ENCODE results near the gene LAMA2.

Gene LAMA2

GRCh38 chr6:129359811-129360681 lies 477.1 kb downstream of the LAMA2 start:
- Histone ChIP-seq H3K9me3 (ENCODE audit: control insufficient read depth, low read length) (no peaks in the 10 kb centered on the region), H3K4me1 (ENCODE audit: control insufficient read depth, insufficient read depth, low read length) (no peaks in the 10 kb centered on the region), H3K27me3 (ENCODE audit: control insufficient read depth, insufficient read depth, low read length) (no peaks in the 10 kb centered on the region), H3K4me3 (ENCODE audit: low read length) (no peak overlapping the region), H3K36me3 (ENCODE audit: control insufficient read depth, insufficient read depth, low read length) (no peaks in the 10 kb centered on the region), H3K9ac (ENCODE audit: low read length) (no peak overlapping the region)

GRCh38 chr6:129360682-129360955 lies 477.7 kb downstream of the LAMA2 start:
- no peaks in the 10 kb centered on the region for H3K9me3 ChIP-seq (ENCODE audit: control insufficient read depth, low read length)
- no peaks in the 10 kb centered on the region for H3K4me1 ChIP-seq (ENCODE audit: control insufficient read depth, insufficient read depth, low read length)
- H3K36me3 ChIP-seq (ENCODE audit: control insufficient read depth, insufficient read depth, low read length) = no peaks in the 10 kb centered on the region
- H3K4me3 ChIP-seq (ENCODE audit: low read length) = no peak overlapping the region
- H3K27me3 ChIP-seq (ENCODE audit: control insufficient read depth, insufficient read depth, low read length) = no peaks in the 10 kb centered on the region
- no peak overlapping the region for H3K9ac ChIP-seq (ENCODE audit: low read length)

GRCh38 chr6:129364037-129364436 lies 481.1 kb downstream of the LAMA2 start:
- no peak overlapping the region for H3K4me3 ChIP-seq (ENCODE audit: low read length)
- H3K9me3 ChIP-seq (ENCODE audit: control insufficient read depth, low read length) = no peaks in the 10 kb centered on the region
- no peaks in the 10 kb centered on the region for H3K36me3 ChIP-seq (ENCODE audit: control insufficient read depth, insufficient read depth, low read length)
- no peak overlapping the region for H3K9ac ChIP-seq (ENCODE audit: low read length)
- H3K4me1 ChIP-seq (ENCODE audit: control insufficient read depth, insufficient read depth, low read length) = no peaks in the 10 kb centered on the region
- no peaks in the 10 kb centered on the region for H3K27me3 ChIP-seq (ENCODE audit: control insufficient read depth, insufficient read depth, low read length)

GRCh38 chr6:129364767-129365166 lies 481.8 kb downstream of the LAMA2 start:
- no peaks in the 10 kb centered on the region for H3K4me1 ChIP-seq (ENCODE audit: control insufficient read depth, insufficient read depth, low read length)
- no peak overlapping the region for H3K9ac ChIP-seq (ENCODE audit: low read length)
- no peak overlapping the region for H3K4me3 ChIP-seq (ENCODE audit: low read length)
- no peaks in the 10 kb centered on the region for H3K27me3 ChIP-seq (ENCODE audit: control insufficient read depth, insufficient read depth, low read length)
- no peaks in the 10 kb centered on the region for H3K36me3 ChIP-seq (ENCODE audit: control insufficient read depth, insufficient read depth, low read length)
- H3K9me3 ChIP-seq (ENCODE audit: control insufficient read depth, low read length) = no peaks in the 10 kb centered on the region

- H3K9me3 ChIP-seq (ENCODE audit: control insufficient read depth, low read length) = no peaks in the 10 kb centered on the region
- H3K4me3 ChIP-seq (ENCODE audit: low read length) = no peak overlapping the region
- no peaks in the 10 kb centered on the region for H3K4me1 ChIP-seq (ENCODE audit: control insufficient read depth, insufficient read depth, low read length)
- H3K36me3 ChIP-seq (ENCODE audit: control insufficient read depth, insufficient read depth, low read length) = no peaks in the 10 kb centered on the region
- no peak overlapping the region for H3K9ac ChIP-seq (ENCODE audit: low read length)
- H3K27me3 ChIP-seq (ENCODE audit: control insufficient read depth, insufficient read depth, low read length) = no peaks in the 10 kb centered on the region
Observed at GRCh38 chr6:129368076-129368475, 485.1 kb downstream of the LAMA2 start.

- H3K36me3 ChIP-seq (ENCODE audit: control insufficient read depth, insufficient read depth, low read length) = no peaks in the 10 kb centered on the region
- no peaks in the 10 kb centered on the region for H3K4me1 ChIP-seq (ENCODE audit: control insufficient read depth, insufficient read depth, low read length)
- H3K9me3 ChIP-seq (ENCODE audit: control insufficient read depth, low read length) = no peaks in the 10 kb centered on the region
- no peak overlapping the region for H3K4me3 ChIP-seq (ENCODE audit: low read length)
- H3K9ac ChIP-seq (ENCODE audit: low read length) = no peak overlapping the region
- H3K27me3 ChIP-seq (ENCODE audit: control insufficient read depth, insufficient read depth, low read length) = no peaks in the 10 kb centered on the region
Observed at GRCh38 chr6:129368970-129369369, 486.0 kb downstream of the LAMA2 start.

GRCh38 chr6:129369737-129370136 lies 486.8 kb downstream of the LAMA2 start:
- no peaks in the 10 kb centered on the region for H3K36me3 ChIP-seq (ENCODE audit: control insufficient read depth, insufficient read depth, low read length)
- no peaks in the 10 kb centered on the region for H3K4me1 ChIP-seq (ENCODE audit: control insufficient read depth, insufficient read depth, low read length)
- no peak overlapping the region for H3K4me3 ChIP-seq (ENCODE audit: low read length)
- H3K9ac ChIP-seq (ENCODE audit: low read length) = no peak overlapping the region
- H3K27me3 ChIP-seq (ENCODE audit: control insufficient read depth, insufficient read depth, low read length) = no peaks in the 10 kb centered on the region
- H3K9me3 ChIP-seq (ENCODE audit: control insufficient read depth, low read length) = no peaks in the 10 kb centered on the region

- Histone ChIP-seq H3K9me3 (ENCODE audit: control insufficient read depth, low read length) (no peaks in the 10 kb centered on the region), H3K4me3 (ENCODE audit: low read length) (no peak overlapping the region), H3K27me3 (ENCODE audit: control insufficient read depth, insufficient read depth, low read length) (no peaks in the 10 kb centered on the region), H3K36me3 (ENCODE audit: control insufficient read depth, insufficient read depth, low read length) (no peaks in the 10 kb centered on the region), H3K9ac (ENCODE audit: low read length) (no peak overlapping the region), H3K4me1 (ENCODE audit: control insufficient read depth, insufficient read depth, low read length) (no peaks in the 10 kb centered on the region)
Observed at GRCh38 chr6:129370268-129370916, 487.5 kb downstream of the LAMA2 start.

- Histone ChIP-seq H3K4me1 (ENCODE audit: control insufficient read depth, insufficient read depth, low read length) (no peaks in the 10 kb centered on the region), H3K36me3 (ENCODE audit: control insufficient read depth, insufficient read depth, low read length) (no peaks in the 10 kb centered on the region), H3K9me3 (ENCODE audit: control insufficient read depth, low read length) (no peaks in the 10 kb centered on the region), H3K27me3 (ENCODE audit: control insufficient read depth, insufficient read depth, low read length) (no peaks in the 10 kb centered on the region), H3K9ac (ENCODE audit: low read length) (no peak overlapping the region), H3K4me3 (ENCODE audit: low read length) (no peak overlapping the region)
Observed at GRCh38 chr6:129381885-129382284, 498.9 kb downstream of the LAMA2 start.

- Histone ChIP-seq H3K9ac (ENCODE audit: low read length) (no peak overlapping the region), H3K4me1 (ENCODE audit: control insufficient read depth, insufficient read depth, low read length) (no peaks in the 10 kb centered on the region), H3K4me3 (ENCODE audit: low read length) (no peak overlapping the region), H3K36me3 (ENCODE audit: control insufficient read depth, insufficient read depth, low read length) (no peaks in the 10 kb centered on the region), H3K27me3 (ENCODE audit: control insufficient read depth, insufficient read depth, low read length) (no peaks in the 10 kb centered on the region), H3K9me3 (ENCODE audit: control insufficient read depth, low read length) (no peaks in the 10 kb centered on the region)
Observed at GRCh38 chr6:129382916-129383315, 500.0 kb downstream of the LAMA2 start.

- H3K4me3 ChIP-seq (ENCODE audit: low read length) = no peak overlapping the region
- H3K9ac ChIP-seq (ENCODE audit: low read length) = no peak overlapping the region
- H3K27me3 ChIP-seq (ENCODE audit: control insufficient read depth, insufficient read depth, low read length) = no peaks in the 10 kb centered on the region
- H3K36me3 ChIP-seq (ENCODE audit: control insufficient read depth, insufficient read depth, low read length) = no peaks in the 10 kb centered on the region
- no peaks in the 10 kb centered on the region for H3K4me1 ChIP-seq (ENCODE audit: control insufficient read depth, insufficient read depth, low read length)
- no peaks in the 10 kb centered on the region for H3K9me3 ChIP-seq (ENCODE audit: control insufficient read depth, low read length)
Observed at GRCh38 chr6:129385117-129385516, 502.2 kb downstream of the LAMA2 start.

- H3K36me3 ChIP-seq (ENCODE audit: control insufficient read depth, insufficient read depth, low read length) = no peaks in the 10 kb centered on the region
- H3K27me3 ChIP-seq (ENCODE audit: control insufficient read depth, insufficient read depth, low read length) = no peaks in the 10 kb centered on the region
- no peaks in the 10 kb centered on the region for H3K9me3 ChIP-seq (ENCODE audit: control insufficient read depth, low read length)
Observed at GRCh38 chr6:129390900-129391299, 508.0 kb downstream of the LAMA2 start.

More at GRCh38 chr6:129390900-129391299, 508.0 kb downstream of the LAMA2 start:
- Histone ChIP-seq H3K4me3 (ENCODE audit: low read length) (no peak overlapping the region), H3K4me1 (ENCODE audit: control insufficient read depth, insufficient read depth, low read length) (no peaks in the 10 kb centered on the region), H3K9ac (ENCODE audit: low read length) (no peak overlapping the region)
